ENCODE data around the gene SLITRK1.

GRCh38 chr13:83882606-83882959, 309 bp upstream of the SLITRK1 start:
- TF ChIP-seq POLR2A (IDR thresholded peaks at IDR 0.05) (no peak), CTCF (IDR thresholded peaks at IDR 0.05) (no peak)
